PC-9 (cell line): ENCODE measurements around the gene CARS1. TPM values are rescaled to one million over a fixed set of nuclear protein-coding genes. Genes with fewer than 3 reads are reported as not detected.

Experiments
- BruUV-seq: library from RNA; stranded (reverse); fragments of 400-500 nt; replicated peaks from 2 replicates; lab custom pipeline; 2021; lab: Mats Ljungman, UMichigan
- CTCF ChIA-PET: fragments of 300-600 bp; sonication (Branson Sonifier 250); formaldehyde crosslinking; loops from one replicate; lab custom pipeline; 2022; ENCODE audit warnings: antibody characterized with exemption; lab: Charles Lee
- POLR2A ChIA-PET: fragments of 300-600 bp; sonication (Branson Sonifier 250); formaldehyde crosslinking; loops from one replicate; lab custom pipeline; 2022; ENCODE audit warnings: antibody characterized with exemption; ENCODE audit not compliant: unreplicated experiment; lab: Charles Lee
- DNase-seq, 2 experiments: peaks; one replicate each; pipeline versions ENCODE4 v3.0.0 to v3.0.0-alpha.2; 2015 to 2022; ENCODE audit warnings: mixed read lengths in 1 of 2
- H2AFZ ChIP-seq: fragments of 200-600 bp; sonication (generic); 2 replicates; pipeline ENCODE4 v1.8.1; 2017; ENCODE audit warnings: antibody characterized with exemption
- H3F3A ChIP-seq: fragments of 200-600 bp; sonication (generic); 2 replicates; pipeline ENCODE4 v1.8.1; 2017; ENCODE audit warnings: antibody characterized with exemption, mild to moderate bottlenecking, low read depth; ENCODE audit not compliant: insufficient read depth
- H3K27ac ChIP-seq: fragments of 200-600 bp; sonication (generic); 2 replicates; pipeline ENCODE4 v1.6.1; 2016; ENCODE audit warnings: mixed run types
- H3K27me3 ChIP-seq: fragments of 200-600 bp; sonication (generic); 2 replicates; pipeline ENCODE4 v1.6.1; 2016; ENCODE audit warnings: low read depth, mixed run types; ENCODE audit not compliant: insufficient read depth
- H3K36me3 ChIP-seq: fragments of 200-600 bp; sonication (generic); 2 replicates; pipeline ENCODE4 v1.6.1; 2016; ENCODE audit warnings: low read depth, mixed run types
- H3K4me1 ChIP-seq: fragments of 200-600 bp; sonication (generic); replicated peaks from 2 replicates; pipeline ENCODE4 v1.6.1; 2016; ENCODE audit warnings: mixed run types; ENCODE audit not compliant: insufficient read depth
- H3K4me2 ChIP-seq: fragments of 200-600 bp; sonication (generic); 2 replicates; pipeline ENCODE4 v1.6.1; 2017; ENCODE audit warnings: mixed run types
- H3K4me3 ChIP-seq: fragments of 200-600 bp; sonication (generic); 2 replicates; pipeline ENCODE4 v1.6.1; 2016; ENCODE audit warnings: mixed run types
- H3K79me2 ChIP-seq: fragments of 200-600 bp; sonication (generic); 2 replicates; pipeline ENCODE4 v1.6.1; 2017; ENCODE audit warnings: low read depth, mixed run types
- H3K9me2 ChIP-seq: fragments of 200-600 bp; sonication (generic); 2 replicates; pipeline ENCODE4 v1.8.1; 2017; ENCODE audit warnings: mild to moderate bottlenecking; ENCODE audit not compliant: insufficient read depth
- H3K9me3 ChIP-seq: fragments of 200-600 bp; sonication (generic); 2 replicates; pipeline ENCODE4 v1.8.1; 2016; ENCODE audit warnings: low read depth; ENCODE audit not compliant: insufficient read depth
- H4K20me1 ChIP-seq: fragments of 200-600 bp; sonication (generic); 2 replicates; pipeline ENCODE4 v1.8.1; 2017; ENCODE audit not compliant: insufficient read depth
- CTCF ChIP-seq: fragments of 200-600 bp; sonication (generic); conservative IDR thresholded peaks from 2 replicates; pipeline ENCODE4 v1.6.1; 2017; ENCODE audit warnings: mixed run types, antibody characterized with exemption, mild to moderate bottlenecking, moderate library complexity
- EZH2 ChIP-seq: fragments of 200-600 bp; sonication (generic); IDR thresholded peaks from 2 replicates; pipeline ENCODE4 v1.8.0; 2017; ENCODE audit warnings: antibody characterized with exemption, low read depth
- intact Hi-C: fragments of 100-400 bp; cut with micrococcal nuclease; formaldehyde crosslinking; loops from one replicate; pipeline ENCODE4 v1.10.0; 2022; ENCODE audit not compliant: unreplicated experiment
- total RNA-seq: library from RNA; stranded (reverse); gene quantifications from 2 replicates; pipeline ENCODE4 v1.2.3, GENCODE V29; 2021

Gene CARS1
- total RNA-seq, 1 experiment from 2014 or later, result 78.8 TPM

GRCh38 chr11:3096909-3097530, 39.8 kb upstream of the CARS1 start:
- H3K9me2 ChIP-seq, result no peaks in the 10 kb centered on the region
- no peak overlapping the region for H2AFZ ChIP-seq

GRCh38 chr11:3095712-3096361, 38.6 kb upstream of the CARS1 start:
- POLR2A ChIA-PET, result interaction anchor here (0.7 kb wide), 1 partner anchor 93 kb away, joined by 6 read pairs; no protein-coding TSS in a partner anchor
- H2AFZ ChIP-seq, result 0 out of 2 replicates have a peak overlapping the region, but pooled peaks have one; percentile 35
- peak overlapping the region; percentile 72 for H3K4me2 ChIP-seq

More at GRCh38 chr11:3096909-3097530, 39.8 kb upstream of the CARS1 start:
- DNase-seq, result no peak
- TF ChIP-seq CTCF, result no peak
- no peak for TF ChIP-seq EZH2
- H3K79me2 ChIP-seq, result no peaks in the 10 kb centered on the region
- ChIA-PET CTCF (no interaction called here), POLR2A (no interaction called here)
- H4K20me1 ChIP-seq, result no peaks in the 10 kb centered on the region
- no TSS peak for BruUV-seq
- no peaks in the 10 kb centered on the region for H3K36me3 ChIP-seq
- no peaks in the 10 kb centered on the region for H3K27me3 ChIP-seq
- no peak overlapping the region for H3K4me2 ChIP-seq
- no peaks in the 10 kb centered on the region for H3K9me3 ChIP-seq
- peaks cover 18% of the 10 kb centered on the region for H3K4me1 ChIP-seq
- intact Hi-C loops, result no loop called here
- no peak overlapping the region for H3K4me3 ChIP-seq
- H3F3A ChIP-seq, result peaks cover 7% of the 10 kb centered on the region; the same call in 1 of the 2 replicates
- no peak overlapping the region for H3K27ac ChIP-seq

More at GRCh38 chr11:3095712-3096361, 38.6 kb upstream of the CARS1 start:
- no peaks in the 10 kb centered on the region for H3K36me3 ChIP-seq
- H3K9me2 ChIP-seq, result no peaks in the 10 kb centered on the region
- H3K79me2 ChIP-seq, result no peaks in the 10 kb centered on the region
- H3F3A ChIP-seq, result peaks cover 7% of the 10 kb centered on the region; the same call in 1 of the 2 replicates
- TF ChIP-seq CTCF (no peak), EZH2 (no peak)
- no peaks in the 10 kb centered on the region for H3K27me3 ChIP-seq
- CTCF ChIA-PET, result interaction anchor here (0.6 to 0.7 kb wide), 3 partner anchors 67 to 122 kb away, joined by 4 to 6 read pairs (median 4); no protein-coding TSS in a partner anchor
- no peaks in the 10 kb centered on the region for H4K20me1 ChIP-seq
- DNase-seq, result peak in 1 of 2 experiments; percentile 60
- no peaks in the 10 kb centered on the region for H3K9me3 ChIP-seq
- H3K4me1 ChIP-seq, result peaks cover 18% of the 10 kb centered on the region
- no TSS peak for BruUV-seq
- intact Hi-C loops, result no loop called here
- peak overlapping the region; percentile 38 for H3K4me3 ChIP-seq
- H3K27ac ChIP-seq, result peak overlapping the region; percentile 56
